Endothelial cell of umbilical vein (primary cell): ENCODE data around the gene METTL1.

Source experiments
- GATA2 ChIP-seq: IDR thresholded peaks from 2 replicates; pipeline ENCODE4 v1.7.0; 2011; ENCODE audit warnings: low read depth, mild to moderate bottlenecking, moderate library complexity, mixed read lengths, low read length; ENCODE audit not compliant: insufficient read length, insufficient read depth
- POLR2AphosphoS5 ChIP-seq: IDR thresholded peaks from 2 replicates; pipeline ENCODE4 v1.6.1; 2012; ENCODE audit warnings: low read depth, mild to moderate bottlenecking, control low read depth, low read length, moderate library complexity; ENCODE audit not compliant: insufficient read depth
- TF ChIP-seq, protein P1 (sequence below), 2 donors: IDR thresholded peaks; 1 replicate in 1 of 2; 2 replicates in 1 of 2; pipeline ENCODE4 v1.5.1; 2011; ENCODE audit warnings: low read length in 2 of 2, mild to moderate bottlenecking in 2 of 2, moderate library complexity in 2 of 2, control low read depth in 1 of 2, inconsistent platforms in 1 of 2, low read depth in 1 of 2; ENCODE audit not compliant: insufficient read depth in 1 of 2; ENCODE audit errors: extremely low read depth in 1 of 2
- TF ChIP-seq, protein P2 (sequence below): IDR thresholded peaks from 2 replicates; pipeline ENCODE4 v1.6.1; 2011; ENCODE audit not compliant: insufficient read depth, insufficient read length

DNA sequence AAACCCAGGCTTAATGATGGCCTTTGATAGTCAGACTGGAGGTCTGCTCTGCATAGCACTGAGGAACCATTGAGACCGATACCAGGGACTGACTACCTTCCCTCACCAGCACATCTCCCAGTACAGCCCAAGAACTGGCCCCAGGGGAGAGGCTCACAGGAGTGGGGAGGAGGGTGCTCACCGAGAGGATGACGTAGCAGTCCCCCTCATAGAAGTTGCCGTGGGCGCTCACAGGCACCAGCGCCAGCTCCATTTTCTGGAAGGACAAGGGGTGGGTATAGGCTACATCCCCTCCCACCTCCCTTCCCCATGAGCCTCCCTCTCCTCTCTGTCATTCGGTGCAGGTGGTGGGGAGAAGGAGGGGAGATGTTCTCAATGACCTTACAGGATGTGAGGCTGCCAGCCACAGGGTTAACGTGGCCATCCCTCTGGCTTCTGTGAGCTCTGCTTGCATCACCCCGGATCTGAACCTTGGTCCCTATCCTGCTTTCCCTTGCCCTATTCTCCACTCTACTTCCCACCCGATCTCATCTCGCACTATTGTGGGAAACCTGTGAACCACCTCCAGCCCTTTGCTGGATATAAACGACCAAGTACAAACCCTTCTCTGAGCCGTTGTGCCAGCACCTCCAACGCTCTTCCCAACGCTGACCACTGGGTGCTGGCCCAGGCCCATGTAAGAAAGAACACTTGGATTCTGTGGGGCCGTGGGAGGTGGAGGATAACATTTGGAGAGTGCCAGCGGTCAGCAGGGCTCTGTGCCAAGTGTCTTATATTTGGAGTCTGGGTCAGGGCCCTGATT, 42.3 kb upstream of the METTL1 start:
- TF ChIP-seq, protein P1, sequence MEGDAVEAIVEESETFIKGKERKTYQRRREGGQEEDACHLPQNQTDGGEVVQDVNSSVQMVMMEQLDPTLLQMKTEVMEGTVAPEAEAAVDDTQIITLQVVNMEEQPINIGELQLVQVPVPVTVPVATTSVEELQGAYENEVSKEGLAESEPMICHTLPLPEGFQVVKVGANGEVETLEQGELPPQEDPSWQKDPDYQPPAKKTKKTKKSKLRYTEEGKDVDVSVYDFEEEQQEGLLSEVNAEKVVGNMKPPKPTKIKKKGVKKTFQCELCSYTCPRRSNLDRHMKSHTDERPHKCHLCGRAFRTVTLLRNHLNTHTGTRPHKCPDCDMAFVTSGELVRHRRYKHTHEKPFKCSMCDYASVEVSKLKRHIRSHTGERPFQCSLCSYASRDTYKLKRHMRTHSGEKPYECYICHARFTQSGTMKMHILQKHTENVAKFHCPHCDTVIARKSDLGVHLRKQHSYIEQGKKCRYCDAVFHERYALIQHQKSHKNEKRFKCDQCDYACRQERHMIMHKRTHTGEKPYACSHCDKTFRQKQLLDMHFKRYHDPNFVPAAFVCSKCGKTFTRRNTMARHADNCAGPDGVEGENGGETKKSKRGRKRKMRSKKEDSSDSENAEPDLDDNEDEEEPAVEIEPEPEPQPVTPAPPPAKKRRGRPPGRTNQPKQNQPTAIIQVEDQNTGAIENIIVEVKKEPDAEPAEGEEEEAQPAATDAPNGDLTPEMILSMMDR (IDR thresholded peaks at IDR 0.05; ENCODE audit: extremely low read depth in 1 of 2, insufficient read depth in 1 of 2, low read depth in 1 of 2, low read length in 2 of 2), result no peak
- no peak for TF ChIP-seq POLR2AphosphoS5
- TF ChIP-seq, protein P2, sequence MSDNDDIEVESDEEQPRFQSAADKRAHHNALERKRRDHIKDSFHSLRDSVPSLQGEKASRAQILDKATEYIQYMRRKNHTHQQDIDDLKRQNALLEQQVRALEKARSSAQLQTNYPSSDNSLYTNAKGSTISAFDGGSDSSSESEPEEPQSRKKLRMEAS, result no peak
- TF ChIP-seq GATA2, result no peak
